Measurements from ENCODE around the gene CLTA.

Gene CLTA

GRCh38 chr9:36147441-36148175, 43.1 kb upstream of the CLTA start:
- no peak overlapping the region for H3K9ac ChIP-seq (ENCODE audit: low read length)
- no peaks in the 10 kb centered on the region for H3K79me2 ChIP-seq (ENCODE audit: low read length)
- TF ChIP-seq EZH2phosphoT487 (IDR thresholded peaks at IDR 0.05; ENCODE audit: low read depth): no peak
- no peak for TF ChIP-seq CTCF (IDR thresholded peaks at IDR 0.05; ENCODE audit: low read depth, low read length)
- H3K4me3 ChIP-seq (ENCODE audit: low read length): no peak overlapping the region
- no peaks in the 10 kb centered on the region for H3K9me3 ChIP-seq (ENCODE audit: insufficient read depth, low read length)
- no peak overlapping the region for H2AFZ ChIP-seq (ENCODE audit: low read depth, low read length)
- no peaks in the 10 kb centered on the region for H3K36me3 ChIP-seq (replicated peaks; ENCODE audit: low read depth, low read length)
- H3K27me3 ChIP-seq (ENCODE audit: low read depth, low read length): no peaks in the 10 kb centered on the region
- H3K4me1 ChIP-seq (ENCODE audit: low read length): peaks cover 32% of the 10 kb centered on the region
- no peak overlapping the region for H3K4me2 ChIP-seq (ENCODE audit: low read length)
- H4K20me1 ChIP-seq (ENCODE audit: insufficient read depth, low read length): no peaks in the 10 kb centered on the region
- no peak overlapping the region for H3K27ac ChIP-seq (ENCODE audit: low read length)

GRCh38 chr9:36148311-36149051, 42.2 kb upstream of the CLTA start:
- H4K20me1 ChIP-seq (ENCODE audit: insufficient read depth, low read length): no peaks in the 10 kb centered on the region
- H3K9me3 ChIP-seq (ENCODE audit: insufficient read depth, low read length): no peaks in the 10 kb centered on the region
- H2AFZ ChIP-seq (ENCODE audit: low read depth, low read length): no peak overlapping the region
- no peaks in the 10 kb centered on the region for H3K27me3 ChIP-seq (ENCODE audit: low read depth, low read length)
- H3K4me3 ChIP-seq (ENCODE audit: low read length): no peak overlapping the region
- no peak overlapping the region for H3K9ac ChIP-seq (ENCODE audit: low read length)
- no peak overlapping the region for H3K27ac ChIP-seq (ENCODE audit: low read length)
- peaks cover 35% of the 10 kb centered on the region for H3K4me1 ChIP-seq (ENCODE audit: low read length)
- no peaks in the 10 kb centered on the region for H3K36me3 ChIP-seq (replicated peaks; ENCODE audit: low read depth, low read length)
- no peak overlapping the region for H3K4me2 ChIP-seq (ENCODE audit: low read length)
- no peak for TF ChIP-seq CTCF (IDR thresholded peaks at IDR 0.05; ENCODE audit: low read depth, low read length)
- TF ChIP-seq EZH2phosphoT487 (IDR thresholded peaks at IDR 0.05; ENCODE audit: low read depth): no peak
- no peaks in the 10 kb centered on the region for H3K79me2 ChIP-seq (ENCODE audit: low read length)

- Histone ChIP-seq H3K36me3 (replicated peaks; ENCODE audit: low read depth, low read length) (no peaks in the 10 kb centered on the region), H3K9me3 (ENCODE audit: insufficient read depth, low read length) (no peaks in the 10 kb centered on the region), H3K27ac (ENCODE audit: low read length) (no peak overlapping the region), H4K20me1 (ENCODE audit: insufficient read depth, low read length) (no peaks in the 10 kb centered on the region), H3K4me3 (ENCODE audit: low read length) (no peak overlapping the region), H3K9ac (ENCODE audit: low read length) (no peak overlapping the region), H3K4me2 (ENCODE audit: low read length) (no peak overlapping the region), H3K4me1 (ENCODE audit: low read length) (peaks cover 39% of the 10 kb centered on the region), H3K27me3 (ENCODE audit: low read depth, low read length) (no peaks in the 10 kb centered on the region), H3K79me2 (ENCODE audit: low read length) (no peaks in the 10 kb centered on the region), H2AFZ (ENCODE audit: low read depth, low read length) (no peak overlapping the region)
- TF ChIP-seq CTCF (IDR thresholded peaks at IDR 0.05; ENCODE audit: low read depth, low read length): no peak
- no peak for TF ChIP-seq EZH2phosphoT487 (IDR thresholded peaks at IDR 0.05; ENCODE audit: low read depth)
Observed at GRCh38 chr9:36149197-36149596, 41.5 kb upstream of the CLTA start.

GRCh38 chr9:36150574-36151315, 40.0 kb upstream of the CLTA start:
- Histone ChIP-seq H3K4me3 (ENCODE audit: low read length) (peak overlapping the region; percentile 72), H3K79me2 (ENCODE audit: low read length) (no peaks in the 10 kb centered on the region), H3K4me1 (ENCODE audit: low read length) (peaks cover 45% of the 10 kb centered on the region), H3K9ac (ENCODE audit: low read length) (peak overlapping the region; percentile 70; the same call in 1 of the 2 replicates), H3K9me3 (ENCODE audit: insufficient read depth, low read length) (no peaks in the 10 kb centered on the region), H2AFZ (ENCODE audit: low read depth, low read length) (no peak overlapping the region), H4K20me1 (ENCODE audit: insufficient read depth, low read length) (no peaks in the 10 kb centered on the region), H3K36me3 (replicated peaks; ENCODE audit: low read depth, low read length) (no peaks in the 10 kb centered on the region), H3K4me2 (ENCODE audit: low read length) (peak overlapping the region; percentile 70), H3K27me3 (ENCODE audit: low read depth, low read length) (no peaks in the 10 kb centered on the region), H3K27ac (ENCODE audit: low read length) (no peak overlapping the region)
- no peak for TF ChIP-seq CTCF (IDR thresholded peaks at IDR 0.05; ENCODE audit: low read depth, low read length)
- no peak for TF ChIP-seq EZH2phosphoT487 (IDR thresholded peaks at IDR 0.05; ENCODE audit: low read depth)
